ENCODE data around the gene ZNF48. TPM values are rescaled to one million over a fixed set of nuclear protein-coding genes. Genes with fewer than 3 reads are reported as not detected.

The ZNF48 gene
- total RNA-seq, 1 experiment from 2014 or later = 8.8 TPM

DNA sequence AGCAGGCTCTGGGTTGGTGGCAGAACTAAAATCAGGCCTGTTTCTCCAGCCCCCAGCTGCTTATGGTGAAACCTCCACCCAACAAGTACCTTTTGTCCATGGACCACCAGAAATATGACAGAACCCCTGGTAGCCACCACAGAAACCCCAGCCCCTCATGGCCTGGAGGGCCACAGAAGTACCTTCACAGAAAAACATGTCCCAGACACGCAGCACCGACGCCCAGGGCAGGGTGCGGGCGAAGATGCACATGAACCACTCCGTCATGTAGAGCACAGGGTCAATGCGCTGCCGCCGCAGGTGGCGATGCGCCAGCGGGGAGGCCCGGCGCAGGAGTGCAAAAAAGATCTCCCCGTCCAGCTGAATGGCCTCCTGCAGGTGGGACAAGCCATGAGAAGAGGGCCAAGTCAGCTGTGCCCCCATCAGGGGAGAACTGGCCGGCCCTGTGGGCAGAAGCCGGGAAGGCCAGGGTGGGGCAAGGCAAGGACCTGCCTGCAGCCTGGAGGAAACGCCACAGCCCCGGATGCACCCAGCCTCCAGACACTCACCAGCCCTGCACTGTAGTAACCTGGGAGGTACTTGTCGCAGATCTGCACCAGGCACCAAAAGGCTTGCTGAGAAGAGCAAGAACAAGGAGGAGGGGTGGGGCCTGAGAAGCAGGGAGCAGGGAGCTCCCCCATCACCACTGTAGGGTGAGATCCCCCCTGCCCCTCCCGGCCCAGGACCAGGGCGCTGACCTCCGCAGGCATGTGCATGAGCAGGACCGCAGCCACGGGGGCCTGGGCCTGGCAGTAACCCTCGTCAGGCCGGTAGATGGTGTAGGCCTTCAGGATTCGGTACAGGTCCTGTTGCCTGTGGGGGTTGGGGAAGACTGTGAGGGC, 36.0 kb upstream of the ZNF48 start:
- no peak for DNase-seq (ENCODE audit: low read depth)

DNA sequence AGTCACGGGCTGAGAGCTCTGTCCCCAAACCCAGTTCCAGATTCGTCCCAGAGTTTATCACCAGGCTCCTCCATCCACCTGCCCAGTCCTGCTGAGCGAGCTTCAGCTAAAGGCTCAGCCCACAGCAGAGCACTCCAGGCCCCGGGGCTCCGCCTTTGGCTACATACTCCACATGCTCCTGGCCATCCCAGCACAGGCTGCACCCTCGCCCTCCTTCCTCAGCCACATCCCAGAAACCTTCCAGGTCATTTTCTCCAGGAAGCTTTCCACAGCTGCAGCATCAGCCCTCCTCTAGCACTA, 35.4 kb upstream of the ZNF48 start:
- DNase-seq (ENCODE audit: low read depth) = no peak

DNA sequence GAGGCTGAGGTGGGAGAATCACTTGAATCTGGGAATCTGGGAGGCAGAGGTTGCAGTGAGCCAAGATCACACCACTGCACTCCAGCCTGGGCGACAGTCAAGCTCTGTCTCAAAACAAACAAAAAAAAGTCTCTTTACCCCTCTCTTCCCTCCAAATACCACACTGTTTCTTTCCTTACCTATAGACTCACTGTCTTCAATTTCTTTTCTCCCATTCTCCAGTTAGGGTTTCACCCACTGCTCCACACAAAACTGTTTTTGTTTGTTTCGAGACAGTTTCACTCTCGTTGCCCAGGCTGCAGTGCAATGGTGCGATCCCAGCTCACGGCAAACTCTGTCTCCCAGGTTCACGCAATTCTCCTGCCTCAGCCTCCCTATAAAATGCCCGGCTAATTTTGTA, 34.0 kb upstream of the ZNF48 start:
- no peak for DNase-seq (ENCODE audit: low read depth)

DNA sequence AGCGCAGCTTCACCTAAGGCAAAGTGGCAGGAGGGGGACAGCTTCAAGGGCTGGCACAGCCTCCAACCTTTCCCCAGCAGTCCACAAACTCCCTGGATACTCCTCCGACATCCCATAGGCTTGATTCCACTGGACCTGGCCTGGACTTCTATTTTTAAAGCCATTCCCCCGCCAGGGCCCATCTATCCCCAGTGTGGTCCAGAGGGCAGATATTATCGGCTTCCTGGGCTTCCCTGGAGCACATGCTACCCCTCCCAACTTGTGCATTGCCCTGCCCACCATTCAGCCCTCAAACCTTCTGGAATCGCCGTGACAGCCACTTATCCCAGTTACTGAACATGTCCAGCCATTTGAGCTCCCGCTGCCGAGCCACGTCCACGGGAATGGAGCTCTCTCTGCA, 30.0 kb upstream of the ZNF48 start:
- DNase-seq (ENCODE audit: low read depth) = no peak

DNA sequence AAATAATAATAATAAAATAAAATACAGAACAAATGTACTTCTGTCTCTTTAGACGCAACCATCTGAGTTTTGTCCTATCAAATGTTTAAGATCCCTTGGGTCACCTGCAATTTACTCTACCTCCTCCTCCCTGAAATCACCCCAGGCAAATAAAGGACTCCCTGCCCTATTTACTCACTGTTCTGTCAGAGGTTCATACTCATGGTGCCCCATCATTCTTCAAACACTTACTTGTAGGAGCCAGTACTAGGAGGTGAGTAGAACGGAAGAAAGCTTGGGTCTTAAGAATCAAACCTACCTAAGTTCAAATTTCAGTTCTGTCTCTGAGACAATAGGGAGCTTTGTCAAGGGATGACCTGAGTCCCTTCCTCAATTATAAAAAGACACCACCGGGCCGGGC, 28.7 kb upstream of the ZNF48 start:
- no peak for DNase-seq (ENCODE audit: low read depth)

DNA sequence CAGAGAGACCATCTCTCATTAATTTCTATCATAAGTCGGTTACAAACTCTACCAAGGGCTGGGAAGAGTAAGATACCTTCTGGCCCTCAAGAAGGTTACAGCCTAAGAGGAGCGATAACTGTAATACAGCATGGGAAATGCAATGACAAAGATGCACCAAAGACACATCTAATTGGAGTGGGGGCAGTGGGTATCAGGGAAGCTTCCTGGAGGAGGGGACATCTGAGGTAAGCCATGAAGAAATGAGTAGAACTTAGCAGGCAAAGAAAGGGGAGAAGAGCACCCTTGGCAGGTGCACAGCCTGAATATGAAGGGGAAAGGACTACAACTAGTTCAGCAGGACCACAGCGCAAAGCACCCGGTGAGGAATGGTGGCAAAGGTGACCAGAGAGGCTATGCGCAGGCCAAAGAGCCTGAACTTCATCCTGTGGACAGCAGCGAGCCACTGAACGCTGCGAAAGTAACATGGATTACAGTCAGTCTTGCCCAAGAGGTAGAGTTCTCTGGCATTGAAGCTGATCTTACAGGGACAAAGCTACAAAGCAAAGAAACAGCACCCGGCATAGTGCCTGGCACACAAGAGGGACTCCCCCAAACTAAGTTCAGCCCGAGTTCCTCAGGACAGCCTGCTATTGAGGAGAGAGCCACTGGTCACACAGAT, 27.7 kb upstream of the ZNF48 start:
- no peak for DNase-seq (ENCODE audit: low read depth)

DNA sequence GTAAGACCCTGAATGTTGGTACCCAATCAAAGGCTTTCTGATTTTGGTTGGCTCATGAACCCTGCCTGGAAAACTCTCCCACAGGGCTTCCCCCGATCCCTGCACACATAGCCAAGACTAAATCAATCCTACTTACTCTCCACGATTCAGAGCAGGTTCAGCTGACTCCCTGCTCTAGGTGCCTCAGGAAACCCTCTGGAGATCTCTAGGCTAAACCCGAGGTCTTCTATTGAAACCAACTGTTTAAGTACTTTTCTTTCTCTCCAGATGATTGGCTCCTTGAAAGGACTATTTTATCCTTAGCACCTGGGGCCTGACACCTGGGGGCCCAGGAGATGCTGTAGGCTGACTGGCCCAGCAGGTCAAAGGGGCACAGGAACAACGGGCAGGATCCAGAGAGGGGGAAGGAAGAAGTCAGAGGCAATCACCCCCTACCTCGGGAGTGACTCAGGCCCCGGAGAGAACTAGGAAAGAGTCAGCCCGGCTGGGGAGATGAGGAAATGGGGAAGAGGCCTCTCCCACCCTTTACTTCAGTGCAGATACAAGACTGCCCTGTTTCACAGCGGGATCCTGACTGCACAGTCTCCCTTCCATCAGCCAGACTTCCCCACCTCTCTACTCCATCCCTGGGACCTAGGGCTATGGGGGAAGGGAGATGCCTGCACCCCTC, 27.0 kb upstream of the ZNF48 start:
- peak; percentile 49 for DNase-seq (ENCODE audit: low read depth)

DNA sequence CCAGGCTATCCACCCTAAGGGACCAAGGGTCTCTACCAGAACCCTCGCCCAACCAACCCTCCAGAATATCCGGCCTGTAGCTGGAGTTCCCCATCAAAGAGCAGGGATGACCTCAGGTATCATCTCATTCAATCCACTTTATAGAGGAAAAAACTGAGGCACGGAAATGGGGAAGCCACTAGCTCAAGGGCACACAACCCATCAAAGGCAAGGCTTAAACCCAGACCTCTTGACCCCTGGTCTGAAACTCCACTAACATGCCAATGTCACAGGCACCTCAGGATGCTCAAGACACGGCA, 26.5 kb upstream of the ZNF48 start:
- DNase-seq (ENCODE audit: low read depth) = no peak

DNA sequence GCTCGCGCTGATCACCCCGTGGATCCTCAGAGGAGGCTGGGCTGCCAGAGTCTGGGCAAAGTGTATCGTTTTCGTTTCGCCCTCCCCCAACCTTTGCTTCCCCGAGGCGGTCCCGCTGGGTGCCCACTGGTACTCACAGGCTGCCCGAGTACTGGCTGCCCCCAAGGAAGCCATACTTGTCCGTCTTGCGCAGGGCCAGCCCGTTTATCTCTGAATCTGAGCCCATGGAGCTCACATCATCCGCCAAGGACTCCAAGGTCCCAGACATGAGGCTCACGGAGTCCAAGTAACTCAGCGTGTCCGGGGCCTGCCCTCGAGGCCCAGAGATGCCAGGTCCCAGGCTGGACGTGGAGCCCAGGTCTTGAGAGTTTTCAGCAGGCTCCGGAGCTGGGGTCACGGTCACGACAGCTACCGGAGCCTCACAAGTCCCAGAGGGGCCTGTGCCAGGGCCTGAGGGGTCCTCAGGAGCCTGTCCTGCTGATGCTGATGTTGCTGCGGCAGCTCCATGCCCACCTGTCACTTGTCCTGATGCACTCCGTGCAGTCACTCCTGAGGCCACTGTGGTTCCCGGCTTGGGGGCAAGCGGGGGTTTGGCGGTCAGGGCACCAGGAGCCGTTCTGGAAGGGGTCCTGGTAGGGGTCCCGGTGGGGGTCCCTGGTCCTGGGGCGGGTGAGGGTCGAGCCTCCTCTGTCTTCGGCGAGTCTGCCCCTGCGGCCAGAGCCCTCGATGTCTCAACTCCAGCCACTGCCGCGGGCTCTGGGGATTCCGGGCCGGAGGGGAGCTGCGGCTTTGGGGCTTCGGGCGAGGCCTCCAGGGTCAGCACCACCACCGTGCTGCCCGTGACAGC, 25.9 kb upstream of the ZNF48 start:
- DNase-seq (ENCODE audit: low read depth) = no peak

DNA sequence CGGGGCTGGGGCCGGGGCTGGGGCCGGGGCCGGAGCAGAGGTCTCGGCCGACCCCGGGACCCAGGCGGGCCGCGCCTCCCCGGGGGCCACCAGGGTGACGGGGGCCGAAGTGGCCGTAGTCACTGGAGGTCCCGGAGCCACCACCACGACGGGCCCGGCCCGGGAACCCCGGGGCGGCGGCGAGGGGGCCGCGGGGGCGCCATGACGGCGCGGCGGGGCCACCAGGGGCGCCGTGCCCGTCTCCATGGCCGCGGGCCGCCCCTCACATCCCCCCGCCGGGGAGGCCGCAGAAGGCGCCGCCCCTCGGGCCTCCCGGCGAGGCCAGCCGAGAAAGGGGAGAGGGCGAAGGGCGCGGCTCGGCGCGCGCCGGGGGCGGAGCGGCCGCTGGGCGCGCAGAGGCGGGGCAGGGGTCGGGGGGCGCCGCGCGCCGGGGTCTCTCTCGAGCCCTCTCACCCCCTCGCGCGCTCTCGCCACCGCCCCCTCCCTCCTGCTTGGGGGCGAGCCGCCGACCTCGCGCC, 25.2 kb upstream of the ZNF48 start:
- DNase-seq (ENCODE audit: low read depth) = no peak

DNA sequence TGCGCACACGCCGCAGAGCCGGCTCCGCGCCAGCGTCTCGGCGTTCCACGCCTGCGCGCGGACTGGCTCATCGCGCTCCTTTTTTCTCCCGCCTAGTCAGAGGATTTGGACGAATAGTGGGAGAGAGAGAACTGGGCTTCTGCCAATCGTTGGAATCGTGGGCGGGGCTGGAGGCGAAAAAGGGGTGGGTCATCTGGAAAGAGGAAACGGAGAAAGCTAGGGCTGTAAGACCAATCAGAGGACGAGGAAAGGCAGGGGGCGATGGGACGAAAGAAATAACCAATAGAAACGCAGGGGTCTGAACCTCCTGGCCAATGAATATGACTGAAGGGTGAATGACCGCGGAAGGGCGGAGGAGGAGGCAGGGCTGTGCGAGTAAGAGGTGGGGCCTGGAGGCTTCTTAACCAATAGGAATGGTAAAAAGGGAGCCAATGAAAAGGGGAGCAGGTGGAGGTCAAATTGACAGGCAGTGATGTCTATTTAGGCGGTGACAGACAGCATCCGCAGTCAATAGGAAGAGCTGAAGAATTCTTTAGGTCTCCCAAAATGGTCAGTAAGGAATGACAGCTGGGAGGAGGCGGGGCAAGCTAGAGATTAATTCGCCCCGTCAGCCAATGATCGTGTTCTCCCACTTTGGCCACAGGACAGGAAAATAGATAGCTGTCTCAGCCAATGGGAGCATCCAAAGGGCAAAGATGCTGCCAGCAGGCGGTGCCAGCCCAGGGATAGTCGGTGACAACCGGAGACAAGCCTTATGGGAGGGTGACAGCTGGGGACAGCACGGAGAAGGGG, 24.6 kb upstream of the ZNF48 start, which contains the start of gene TBC1D10B:
Gene TBC1D10B (minus strand): TSS at position 39 of the 792 bp plus-strand sequence. CDS start 311 bp downstream, outside the sequence.
- peak; percentile 100 for DNase-seq (ENCODE audit: low read depth)

DNA sequence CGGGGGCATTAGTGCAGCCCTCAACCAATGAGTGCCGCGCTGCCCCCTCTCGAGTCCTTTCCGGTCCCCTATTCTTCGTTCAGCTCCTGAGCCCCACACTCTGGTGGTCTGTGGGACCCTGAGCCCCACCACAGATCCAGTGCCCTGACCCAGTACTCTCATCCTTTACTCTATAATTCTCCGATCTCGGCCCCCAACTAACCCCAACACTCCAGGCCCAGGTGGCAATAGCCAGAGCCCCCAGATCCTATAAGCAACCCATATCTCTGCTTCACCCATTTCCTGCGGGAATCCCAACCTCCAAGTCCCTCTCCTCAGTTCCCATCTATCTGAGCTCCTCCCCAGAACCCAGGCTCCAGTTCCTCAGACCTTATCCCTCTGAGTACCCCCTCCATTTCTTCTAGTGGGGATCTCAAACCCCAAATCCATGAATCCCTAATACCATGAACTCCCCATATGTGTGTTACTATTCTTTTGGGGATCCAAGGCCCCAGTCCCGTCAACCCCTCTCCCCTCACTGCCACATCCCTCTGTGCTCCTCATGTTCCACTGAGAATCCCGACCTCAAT, 23.9 kb upstream of the ZNF48 start:
- no peak for DNase-seq (ENCODE audit: low read depth)

DNA sequence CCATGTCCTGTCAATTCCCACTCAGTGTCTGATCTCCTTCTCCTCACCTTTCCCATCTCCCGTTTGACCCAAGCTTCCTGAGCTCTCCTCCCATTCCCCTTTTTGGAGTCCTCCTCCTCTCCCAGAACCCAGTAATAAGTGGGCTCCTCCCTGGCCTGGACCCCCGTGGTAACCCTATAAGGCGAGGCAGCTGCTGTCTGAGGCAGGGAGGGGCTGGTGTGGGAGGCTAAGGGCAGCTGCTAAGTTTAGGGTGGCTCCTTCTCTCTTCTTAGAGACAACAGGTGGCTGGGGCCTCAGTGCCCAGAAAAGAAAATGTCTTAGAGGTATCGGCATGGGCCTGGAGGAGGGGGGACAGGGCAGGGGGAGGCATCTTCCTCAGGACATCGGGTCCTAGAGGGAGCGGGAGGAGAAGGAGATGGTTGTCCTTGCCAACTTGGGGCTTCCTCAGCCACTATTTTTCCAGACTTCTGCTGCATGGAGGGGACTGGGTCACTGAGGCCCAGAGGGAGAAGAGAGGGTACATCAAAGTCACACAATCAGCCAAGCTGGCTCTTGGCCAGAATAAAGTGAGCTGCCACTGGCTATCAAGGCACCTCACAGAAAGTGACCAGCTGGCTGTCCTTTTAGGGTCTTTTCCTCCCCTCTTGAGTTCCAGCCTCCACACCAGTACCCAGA, 23.0 kb upstream of the ZNF48 start:
- peak; percentile 55 for DNase-seq (ENCODE audit: low read depth)

DNA sequence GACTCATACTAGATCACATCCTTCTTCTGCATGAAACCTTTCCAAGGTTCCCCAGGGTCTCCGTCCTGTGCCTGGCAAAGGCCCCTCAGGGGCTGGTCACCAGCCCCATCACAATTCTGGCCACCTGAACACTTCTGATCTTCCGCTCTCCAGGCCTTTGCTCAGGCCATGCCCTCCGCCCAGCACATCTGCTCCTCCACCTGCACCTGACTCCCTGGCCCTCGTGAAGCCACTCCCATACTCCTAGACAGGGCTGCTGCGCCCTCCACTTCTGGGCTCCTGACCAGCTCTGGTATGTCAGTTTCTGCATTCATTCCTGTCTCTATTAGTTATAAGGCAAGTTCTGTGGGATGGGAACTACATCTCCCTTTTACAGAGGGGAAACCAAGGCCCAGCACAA, 22.5 kb upstream of the ZNF48 start:
- no peak for DNase-seq (ENCODE audit: low read depth)

DNA sequence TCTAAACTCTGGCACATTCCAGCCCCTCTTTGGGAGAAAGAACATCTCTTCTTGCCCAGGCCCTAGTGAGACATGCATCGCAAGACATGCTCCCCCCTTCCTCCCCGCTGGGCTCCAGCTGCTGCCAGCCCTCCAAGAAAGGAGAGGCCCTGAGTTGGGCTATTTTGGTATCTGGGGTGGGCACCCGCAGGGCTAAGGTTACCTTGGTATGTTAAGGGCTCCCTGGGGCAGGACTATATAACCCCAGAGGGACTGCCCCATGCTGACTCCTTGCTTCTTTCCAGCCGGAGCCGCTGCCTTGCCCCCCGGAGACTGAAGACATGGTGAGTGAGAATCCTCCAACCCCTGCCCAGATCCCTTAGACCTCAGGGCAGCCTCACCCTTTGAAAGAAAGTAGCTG, 20.7 kb upstream of the ZNF48 start, which contains the start of gene MYL11:
Gene MYL11 (plus strand): TSS at position 265 of the 400 bp plus-strand sequence. CDS start 56 bp downstream, at position 321.
- DNase-seq (ENCODE audit: low read depth) = no peak

DNA sequence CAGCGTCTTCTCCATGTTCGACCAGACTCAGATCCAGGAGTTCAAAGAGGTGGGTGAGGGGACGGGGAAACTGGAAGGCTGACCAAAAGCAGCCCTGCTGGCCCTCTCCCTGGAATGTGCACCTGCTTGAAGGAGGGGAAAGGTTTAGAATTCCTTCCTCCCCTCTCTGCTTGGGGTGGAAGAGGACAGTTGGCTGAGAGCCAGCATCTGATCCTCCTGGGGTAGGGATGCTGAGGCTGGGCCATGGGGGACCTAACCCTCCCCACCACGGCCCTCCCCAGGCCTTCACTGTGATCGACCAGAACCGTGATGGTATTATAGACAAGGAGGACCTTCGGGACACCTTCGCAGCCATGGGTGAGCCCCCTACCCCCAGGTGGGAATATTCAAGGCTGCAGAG, 19.4 kb upstream of the ZNF48 start:
- no peak for DNase-seq (ENCODE audit: low read depth)

DNA sequence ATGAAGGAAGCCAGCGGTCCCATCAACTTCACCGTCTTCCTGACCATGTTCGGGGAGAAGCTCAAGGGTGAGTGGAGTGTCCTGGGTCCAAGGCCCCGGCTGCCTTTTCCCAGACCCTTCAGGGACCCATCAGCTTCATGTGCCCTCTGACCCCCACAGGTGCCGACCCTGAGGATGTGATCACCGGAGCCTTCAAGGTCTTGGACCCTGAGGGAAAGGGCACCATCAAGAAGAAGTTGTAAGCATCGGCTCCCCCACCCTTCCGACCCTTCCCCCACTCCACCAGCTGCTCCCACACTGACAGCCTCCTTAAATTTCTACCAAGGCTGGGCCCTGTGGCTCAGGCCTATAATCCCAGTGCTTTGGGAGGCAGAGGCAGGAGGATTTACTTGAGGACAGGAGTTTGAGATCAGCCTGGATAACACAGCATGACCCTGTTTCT, 18.7 kb upstream of the ZNF48 start:
- DNase-seq (ENCODE audit: low read depth) = no peak

DNA sequence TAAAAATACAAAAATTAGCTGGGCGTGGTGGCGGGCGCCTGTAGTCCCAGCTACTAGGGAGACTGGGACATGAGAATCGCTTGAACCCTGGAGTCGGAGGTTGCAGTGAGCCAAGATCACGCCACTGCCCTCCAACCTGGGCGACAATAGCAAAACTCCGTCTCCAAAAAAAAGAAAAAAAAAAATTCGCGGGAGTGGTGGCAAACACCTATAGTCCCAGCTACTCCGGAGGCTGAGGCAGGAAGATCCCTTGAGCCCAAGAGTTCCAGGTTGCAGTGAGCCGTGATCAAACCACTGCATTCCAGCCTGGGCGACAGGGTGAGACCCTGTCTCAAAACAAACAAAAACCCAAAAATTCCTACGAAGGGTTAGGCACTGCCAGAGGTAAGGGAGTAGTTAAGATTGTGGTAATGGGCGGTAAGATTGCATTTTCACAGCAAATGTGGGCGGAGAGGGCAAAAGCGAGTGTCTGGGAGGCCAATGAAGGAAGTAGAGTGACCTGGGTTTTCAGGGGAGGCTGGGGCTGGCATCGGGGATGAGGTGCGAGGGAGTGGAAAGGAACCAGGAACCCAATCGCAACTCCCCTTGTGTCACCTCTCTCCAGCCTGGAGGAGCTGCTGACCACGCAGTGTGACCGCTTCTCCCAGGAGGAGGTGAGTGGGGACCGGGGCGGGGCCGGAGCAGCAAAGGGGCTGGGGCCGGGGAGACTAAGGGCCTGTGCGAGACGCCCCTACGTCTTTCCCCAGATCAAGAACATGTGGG, 18.0 kb upstream of the ZNF48 start:
- DNase-seq (ENCODE audit: low read depth) = no peak

DNA sequence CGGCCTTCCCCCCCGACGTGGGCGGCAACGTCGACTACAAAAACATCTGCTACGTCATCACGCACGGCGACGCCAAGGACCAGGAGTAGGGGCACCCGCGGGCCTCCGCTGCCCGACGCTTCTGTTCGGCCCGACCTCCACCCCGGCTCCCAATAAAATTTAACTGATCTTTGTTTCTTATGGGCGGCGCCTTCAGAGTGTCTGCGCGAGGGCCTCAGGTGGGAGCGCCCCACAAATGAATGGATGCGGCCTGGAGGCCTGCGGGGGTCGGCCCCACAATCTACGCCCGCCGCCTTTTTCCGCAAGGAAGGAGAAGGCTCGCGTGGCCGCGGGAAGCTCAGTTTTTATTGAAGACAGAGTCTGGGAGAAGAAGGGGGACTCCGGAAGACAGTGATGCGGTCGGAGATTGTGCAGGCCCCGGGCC, 17.4 kb upstream of the ZNF48 start:
- DNase-seq (ENCODE audit: low read depth) = peak; percentile 74

Data from LHCN-M2 (cell line).